ENCODE data around the gene FYB2.

The FYB2 gene

GRCh38 chr1:56819387-56819899, at the start of gene FYB2:
Gene FYB2, minus strand, starts transcription at chr1:56819404. Its CDS starts 114 bp downstream, at chr1:56819290.
- DNase-seq = no peak

- DNase-seq = no peak
Observed at GRCh38 chr1:56868761-56869160, 49.6 kb upstream of the FYB2 start.

GRCh38 chr1:56867491-56867890, 48.3 kb upstream of the FYB2 start:
- no peak for DNase-seq

GRCh38 chr1:56866656-56867055, 47.5 kb upstream of the FYB2 start:
- no peak for DNase-seq

- no peak for DNase-seq
Observed at GRCh38 chr1:56864430-56864829, 45.2 kb upstream of the FYB2 start.

- DNase-seq = no peak
Observed at GRCh38 chr1:56863265-56863992, 44.2 kb upstream of the FYB2 start.

- DNase-seq = no peak
Observed at GRCh38 chr1:56859287-56859686, 40.1 kb upstream of the FYB2 start.

- DNase-seq = no peak
Observed at GRCh38 chr1:56856186-56856585, 37.0 kb upstream of the FYB2 start.

GRCh38 chr1:56855190-56855589, 36.0 kb upstream of the FYB2 start:
- DNase-seq = no peak

- no peak for DNase-seq
Observed at GRCh38 chr1:56854521-56855099, 35.4 kb upstream of the FYB2 start, which contains the start of gene C8A. Gene C8A, plus strand, starts transcription at chr1:56854797. Its CDS starts 105 bp downstream, at chr1:56854902.

- DNase-seq = no peak
Observed at GRCh38 chr1:56852476-56852875, 33.3 kb upstream of the FYB2 start.

- DNase-seq = no peak
Observed at GRCh38 chr1:56850922-56851321, 31.7 kb upstream of the FYB2 start.

GRCh38 chr1:56850411-56850810, 31.2 kb upstream of the FYB2 start:
- no peak for DNase-seq

GRCh38 chr1:56849750-56850149, 30.5 kb upstream of the FYB2 start:
- no peak for DNase-seq

- DNase-seq = no peak
Observed at GRCh38 chr1:56845343-56845742, 26.1 kb upstream of the FYB2 start.

- DNase-seq = no peak
Observed at GRCh38 chr1:56844545-56845136, 25.4 kb upstream of the FYB2 start.

- DNase-seq = no peak
Observed at GRCh38 chr1:56843544-56843943, 24.3 kb upstream of the FYB2 start.

- DNase-seq = no peak
Observed at GRCh38 chr1:56838759-56839158, 19.6 kb upstream of the FYB2 start.

- no peak for DNase-seq
Observed at GRCh38 chr1:56837244-56837939, 18.2 kb upstream of the FYB2 start.

- DNase-seq = no peak
Observed at GRCh38 chr1:56836359-56836758, 17.2 kb upstream of the FYB2 start.

- DNase-seq = no peak
Observed at GRCh38 chr1:56835657-56836056, 16.5 kb upstream of the FYB2 start.

GRCh38 chr1:56834137-56834900, 15.1 kb upstream of the FYB2 start:
- no peak for DNase-seq

- DNase-seq = no peak
Observed at GRCh38 chr1:56833088-56833487, 13.9 kb upstream of the FYB2 start.

Measured in activated effector memory CD4-positive, alpha-beta T cell treated with Interleukin-2 at 50 U/mL for 16 hours (primary cell).